Kidney glomerular epithelial cell (primary cell): ENCODE data around the gene DAZAP2.
"Not testable (repeated sequence)": the region's sequence is repeated elsewhere in the genome, so short reads cannot be mapped to it uniquely, and the experiment has no call there.

Source experiments
- DNase-seq: peaks from one replicate; lab custom pipeline; 2025; lab: John Stamatoyannopoulos, UW

The DAZAP2 gene

DNA sequence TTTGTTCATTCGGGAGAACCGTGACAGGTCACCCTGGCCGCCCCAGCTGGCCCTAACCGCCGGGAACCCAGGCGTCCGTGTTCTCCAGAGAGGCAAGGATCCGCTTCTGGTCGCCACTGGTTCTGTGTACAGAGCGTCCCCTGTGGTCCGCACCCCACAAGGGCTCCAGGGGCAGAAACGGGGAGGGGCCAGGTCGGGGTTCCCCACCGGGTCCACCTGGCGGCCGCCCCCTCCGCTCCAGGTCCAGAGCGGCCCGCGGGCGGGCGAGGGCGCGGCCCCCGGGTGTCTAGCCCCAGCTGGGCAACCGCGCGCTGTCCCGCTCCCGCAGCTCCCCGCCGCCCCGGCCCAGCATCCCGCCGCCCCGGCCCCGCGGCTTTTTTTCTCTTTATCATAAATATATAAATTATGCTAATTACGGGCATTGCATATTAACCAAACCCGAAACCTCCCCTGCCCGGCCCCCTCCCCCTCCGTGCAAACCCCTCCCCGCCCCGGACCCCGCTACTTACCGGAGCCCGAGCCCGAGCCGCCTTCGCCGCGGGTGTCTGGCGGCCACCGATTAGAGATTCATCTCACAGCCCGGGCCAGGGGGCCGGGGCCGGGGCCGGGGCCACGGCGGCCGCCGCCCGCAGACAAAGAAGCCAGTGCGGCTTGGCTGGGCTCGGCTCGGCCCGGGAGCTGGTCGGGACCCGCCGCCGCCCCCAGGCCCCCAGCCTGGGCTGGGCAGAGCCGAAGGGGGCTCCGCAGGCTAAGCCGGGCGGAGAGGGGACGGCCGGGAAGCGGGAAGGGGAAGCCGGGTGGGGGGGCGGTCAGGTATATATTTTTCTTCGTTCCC lies 21.3 kb upstream of the DAZAP2 start:
- DNase-seq: no peak

- peak; percentile 67 for DNase-seq
Observed at GRCh38 chr12:51217968-51218606, 20.5 kb upstream of the DAZAP2 start, which contains the start of gene POU6F1. POU6F1 (minus strand) TSS chr12:51218062; CDS start chr12:51206836, 11,226 bp downstream.

DNA sequence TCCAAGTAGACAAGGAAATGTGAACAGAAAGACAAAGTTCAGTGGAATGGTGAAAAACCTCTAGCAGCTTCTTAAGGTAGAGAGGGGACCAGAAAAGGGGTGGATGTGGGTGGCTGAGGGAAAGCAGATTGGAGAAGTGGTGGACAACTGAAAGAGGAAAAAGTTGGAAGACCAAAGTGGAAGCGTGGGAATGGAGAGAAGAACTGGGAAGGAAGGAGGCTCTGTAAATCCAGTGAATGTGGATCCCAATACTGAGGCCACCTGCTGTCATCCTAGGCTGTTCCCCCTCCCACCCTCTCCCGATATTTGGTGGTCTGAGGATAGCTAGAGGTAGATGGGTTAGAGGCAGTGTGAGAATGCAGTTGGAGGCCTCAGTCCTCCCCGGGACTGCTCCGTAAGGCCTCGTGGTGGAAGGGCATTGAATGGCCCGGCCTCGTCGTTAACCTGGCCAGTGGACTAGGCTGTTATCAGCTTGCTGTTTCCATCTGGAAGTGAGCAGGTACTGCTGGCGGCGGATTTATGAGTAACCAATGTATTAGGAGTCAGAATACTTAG lies 19.9 kb upstream of the DAZAP2 start:
- DNase-seq: no peak

DNA sequence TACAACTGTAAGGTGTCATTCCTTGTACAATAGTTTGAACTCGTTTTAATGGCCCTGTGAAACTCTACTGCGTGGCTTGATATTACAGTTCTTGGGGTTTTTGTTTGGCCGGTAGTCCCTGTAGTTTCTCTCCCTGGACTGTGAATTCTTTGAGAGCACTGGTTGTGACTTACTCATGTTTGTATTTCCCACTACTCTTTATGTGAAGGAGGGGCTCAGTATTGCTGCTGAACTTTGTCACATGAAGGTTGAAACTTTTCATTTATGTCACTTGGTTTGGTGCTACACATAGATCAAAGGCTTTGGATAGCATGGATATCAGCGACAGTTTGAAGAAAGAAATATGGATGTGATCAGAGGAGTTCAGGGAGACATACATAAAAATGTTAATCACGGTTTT lies 19.3 kb upstream of the DAZAP2 start:
- DNase-seq: no peak

- not testable (repeated sequence) for DNase-seq
Observed at GRCh38 chr12:51219857-51220256, 18.8 kb upstream of the DAZAP2 start.

DNA sequence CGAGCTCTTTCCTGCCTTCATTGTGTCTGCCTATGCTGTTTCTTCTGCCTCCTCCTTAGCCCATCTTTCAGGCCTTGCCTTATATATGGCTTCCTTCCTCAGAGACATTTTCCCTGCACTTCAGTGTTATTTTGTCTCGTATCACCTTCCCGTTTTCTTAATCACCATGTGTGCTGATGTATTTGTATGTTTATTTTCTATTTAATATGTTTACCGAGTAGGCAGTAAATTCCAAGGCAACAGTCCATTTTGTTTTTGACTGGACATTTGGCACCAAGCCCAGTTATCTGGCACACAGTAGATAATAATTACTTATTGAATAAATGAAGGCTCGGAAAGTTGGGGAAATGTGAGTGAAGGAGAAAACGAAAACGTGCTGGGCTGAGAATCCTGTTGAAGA lies 16.2 kb upstream of the DAZAP2 start:
- DNase-seq: no peak

DNA sequence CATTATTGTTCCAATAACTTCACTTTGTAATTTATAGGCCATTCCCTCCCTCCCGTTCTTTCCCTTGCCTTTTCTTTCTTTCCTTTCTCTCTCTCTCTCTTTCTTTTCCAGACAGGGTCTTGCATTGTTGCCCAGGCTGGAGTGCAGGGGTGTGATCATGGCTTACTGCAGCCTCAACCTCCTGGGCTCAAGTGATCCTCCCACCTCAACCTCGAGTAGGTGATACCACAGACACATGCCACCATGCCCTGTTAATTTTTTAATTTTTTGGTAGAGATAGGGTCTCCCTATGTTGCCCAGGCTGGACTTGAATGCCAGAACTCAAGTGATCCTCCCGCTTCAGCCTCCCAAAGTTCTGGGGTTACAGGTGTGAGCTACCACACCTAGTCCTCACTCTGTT lies 14.0 kb upstream of the DAZAP2 start:
- DNase-seq: no peak

GRCh38 chr12:51225234-51225633 lies 13.4 kb upstream of the DAZAP2 start:
- no peak for DNase-seq

DNA sequence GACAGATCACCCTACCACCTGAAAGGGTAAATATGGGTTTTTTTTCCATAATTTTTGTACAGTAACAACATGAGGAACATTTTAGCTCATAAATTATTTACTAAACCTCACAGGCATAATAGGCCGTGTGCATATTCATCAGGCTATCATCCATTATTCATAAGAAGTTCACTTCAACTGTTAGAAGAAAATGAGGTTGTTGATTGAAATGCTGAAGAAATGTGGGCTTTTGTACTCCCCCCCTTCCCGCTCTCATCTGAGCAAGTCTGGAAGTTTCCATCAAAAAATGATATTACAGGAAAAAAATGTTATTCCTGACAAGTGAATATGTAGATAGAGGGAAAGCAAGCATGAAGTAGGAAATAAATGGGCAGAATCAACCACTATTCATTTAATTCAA lies 12.9 kb upstream of the DAZAP2 start:
- no peak for DNase-seq

GRCh38 chr12:51227112-51227511 lies 11.5 kb upstream of the DAZAP2 start:
- DNase-seq: not testable (repeated sequence)

DNA sequence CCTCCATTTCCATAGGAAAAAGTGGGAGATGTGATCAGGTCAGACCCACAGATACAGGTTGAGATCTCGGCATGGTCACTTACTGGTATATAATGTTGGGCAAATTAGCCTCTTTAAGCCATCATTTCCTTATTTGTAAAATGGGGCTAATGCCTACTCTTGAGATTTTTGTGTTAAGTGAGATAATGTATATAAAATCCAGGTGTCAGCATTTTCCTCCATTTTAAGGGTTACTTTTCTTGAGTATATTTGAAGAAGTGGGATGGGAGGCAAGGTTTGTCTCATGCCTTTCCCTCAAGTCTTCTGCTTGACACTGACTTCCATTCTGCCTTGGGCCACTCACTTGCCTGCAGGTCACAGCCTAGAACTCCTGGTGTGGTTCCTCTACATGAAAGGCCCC lies 10.7 kb upstream of the DAZAP2 start:
- DNase-seq: no peak

DNA sequence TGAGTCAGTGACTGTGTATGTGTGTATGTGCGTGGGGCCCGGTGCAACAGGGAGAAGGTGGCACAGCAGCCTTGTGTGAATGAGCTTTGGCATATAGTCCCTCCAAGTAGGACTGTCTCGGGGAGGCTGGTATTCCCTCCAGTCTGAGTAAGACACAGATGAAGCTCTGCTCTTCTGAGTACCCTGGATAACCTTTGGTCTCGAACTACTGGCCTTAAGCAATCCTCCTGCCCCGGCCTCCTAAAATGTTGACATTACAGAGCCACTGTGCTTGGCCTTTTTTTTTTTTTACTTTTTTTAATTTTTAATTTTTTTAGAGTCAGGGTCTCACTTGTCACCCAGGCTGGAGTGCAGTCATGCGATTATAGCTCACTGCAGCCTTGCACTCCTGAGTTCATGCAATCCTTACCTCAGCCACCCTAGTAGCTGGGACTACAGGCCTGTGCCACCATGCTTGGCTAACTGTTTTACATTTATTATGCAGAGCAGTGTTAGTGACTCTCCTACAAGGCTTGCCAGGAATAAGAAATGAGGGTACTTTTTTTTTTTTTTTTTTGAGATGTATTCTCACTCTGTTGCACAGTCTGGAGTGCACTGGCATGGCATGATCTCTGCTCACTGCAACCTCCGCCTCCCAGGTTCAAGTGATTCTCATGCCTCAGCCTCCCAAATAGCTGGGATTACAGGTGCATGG lies 9.4 kb upstream of the DAZAP2 start:
- no peak for DNase-seq

- DNase-seq: no peak
Observed at GRCh38 chr12:51232642-51233041, 6.0 kb upstream of the DAZAP2 start.

GRCh38 chr12:51234530-51234929 lies 4.1 kb upstream of the DAZAP2 start:
- no peak for DNase-seq

DNA sequence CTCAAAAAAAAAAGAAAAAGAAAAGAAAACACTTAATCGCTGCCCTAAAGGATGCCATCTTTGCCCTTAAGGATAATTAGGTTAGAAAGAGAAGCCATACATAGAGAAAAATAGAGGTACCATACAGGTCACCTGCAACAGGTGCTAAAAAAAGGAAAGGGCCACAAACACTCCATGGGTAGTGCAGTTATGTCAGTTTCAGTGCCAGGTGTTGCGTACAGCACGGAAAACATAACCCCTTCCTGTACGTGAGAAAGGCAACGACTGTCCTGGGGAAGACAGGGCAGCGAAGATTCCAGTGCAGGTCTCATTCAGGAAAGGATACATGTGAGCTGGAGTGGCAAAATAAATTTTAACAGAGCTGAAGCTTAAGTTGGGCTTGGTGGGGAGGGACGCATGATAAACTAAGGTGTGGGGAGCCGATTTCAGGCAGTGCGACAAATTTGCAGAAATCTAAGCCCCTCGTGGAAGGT lies 553 bp upstream of the DAZAP2 start:
- no peak for DNase-seq

GRCh38 chr12:51240971-51241370 lies 2.3 kb downstream of the DAZAP2 start:
- DNase-seq: peak; percentile 34

DNA sequence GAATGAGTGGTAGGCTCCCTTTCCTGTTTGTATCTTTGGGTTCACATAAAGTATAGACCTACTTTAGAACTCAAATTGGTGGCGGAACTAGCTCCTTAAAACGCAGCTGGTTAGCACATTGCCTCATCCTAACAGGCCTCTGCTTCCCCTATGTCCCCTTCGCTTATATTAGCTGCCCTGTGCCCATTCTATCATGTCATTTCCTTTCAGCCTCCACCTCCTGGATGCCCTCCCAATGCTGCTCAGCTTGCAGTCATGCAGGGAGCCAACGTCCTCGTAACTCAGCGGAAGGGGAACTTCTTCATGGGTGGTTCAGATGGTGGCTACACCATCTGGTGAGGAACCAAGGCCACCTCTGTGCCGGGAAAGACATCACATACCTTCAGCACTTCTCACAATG lies 3.5 kb downstream of the DAZAP2 start:
- no peak for DNase-seq

DNA sequence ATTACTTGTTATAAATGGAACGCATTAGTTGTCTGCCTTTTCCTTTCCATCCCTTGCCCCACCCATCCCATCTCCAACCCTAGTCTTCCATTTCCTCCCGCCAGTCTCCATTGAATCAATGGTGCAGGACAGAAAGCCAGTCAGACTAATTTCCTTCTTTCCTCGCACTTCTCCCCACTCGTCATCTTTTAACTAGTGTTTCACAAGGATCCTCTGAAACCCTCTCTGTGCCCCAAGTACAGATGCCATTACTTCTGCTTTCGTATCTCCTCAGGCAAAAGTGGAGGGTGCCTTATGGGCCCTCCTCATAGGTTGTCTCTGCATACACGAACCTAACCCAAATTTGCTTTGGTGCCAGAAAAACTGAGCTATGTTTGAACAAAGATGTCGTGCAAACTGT lies 4.2 kb downstream of the DAZAP2 start:
- no peak for DNase-seq

GRCh38 chr12:51244269-51244668 lies 5.6 kb downstream of the DAZAP2 start:
- DNase-seq: no peak

GRCh38 chr12:51245476-51246253 lies 7.0 kb downstream of the DAZAP2 start:
- DNase-seq: no peak

- DNase-seq: no peak
Observed at GRCh38 chr12:51246254-51246853, 7.7 kb downstream of the DAZAP2 start.
